T-helper 2 cell treated with Interferon-gamma antibody and Interleukin-4, amounts not matched to agents 5 μg/mL and 100 μg/mL, for 36 hours (primary cell): ENCODE data around the gene TOP1.

ENCODE experiments used
- DNase-seq: peaks from one replicate; pipeline ENCODE4 v3.0.0; 2021; ENCODE audit warnings: low spot score
- H3K27ac Mint-ChIP-seq: one replicate; pipeline ENCODE4 v1.8.0; 2021; ENCODE audit warnings: mild to moderate bottlenecking, mixed read lengths
- H3K27me3 Mint-ChIP-seq: one replicate; pipeline ENCODE4 v1.8.0; 2021; ENCODE audit warnings: low read depth, mixed read lengths
- H3K36me3 Mint-ChIP-seq: one replicate; pipeline ENCODE4 v1.8.0; 2021; ENCODE audit warnings: low read depth, mixed read lengths
- H3K4me1 Mint-ChIP-seq: one replicate; pipeline ENCODE4 v1.8.0; 2021; ENCODE audit warnings: low read depth, mixed read lengths
- H3K4me3 Mint-ChIP-seq: one replicate; pipeline ENCODE4 v1.8.0; 2022; ENCODE audit warnings: mild to moderate bottlenecking, moderate library complexity, mixed read lengths
- H3K9me3 Mint-ChIP-seq: one replicate; pipeline ENCODE4 v1.8.0; 2021; ENCODE audit warnings: mixed read lengths

Gene TOP1

DNA sequence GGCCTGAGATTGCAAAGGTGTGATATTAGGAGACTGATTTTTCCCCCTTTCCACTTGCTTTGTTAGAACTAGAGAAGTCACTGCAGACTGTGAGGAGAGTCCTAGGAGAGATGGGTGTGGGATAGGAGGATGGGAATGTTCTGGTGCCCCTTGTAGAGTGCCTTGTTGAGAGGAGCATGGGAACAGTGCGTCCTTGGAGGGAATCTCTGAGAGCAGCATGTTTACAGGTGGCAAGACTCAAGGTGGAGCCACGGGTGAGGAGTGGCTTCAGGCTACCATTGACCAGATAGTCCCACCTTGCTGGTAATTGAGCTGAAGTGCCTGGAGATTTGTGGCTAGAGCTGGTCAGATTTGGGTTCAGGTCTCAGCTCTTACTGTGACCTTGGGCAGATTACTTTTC, 114.7 kb downstream of the TOP1 start:
- H3K27me3 Mint-ChIP-seq: no peaks in the 10 kb centered on the region
- H3K4me3 Mint-ChIP-seq: peak overlapping the region; percentile 92
- H3K9me3 Mint-ChIP-seq: no peaks in the 10 kb centered on the region
- peak overlapping the region; percentile 87 for H3K27ac Mint-ChIP-seq
- no peak for DNase-seq
- H3K36me3 Mint-ChIP-seq: peaks cover 72% of the 10 kb centered on the region
- peaks cover 84% of the 10 kb centered on the region for H3K4me1 Mint-ChIP-seq

DNA sequence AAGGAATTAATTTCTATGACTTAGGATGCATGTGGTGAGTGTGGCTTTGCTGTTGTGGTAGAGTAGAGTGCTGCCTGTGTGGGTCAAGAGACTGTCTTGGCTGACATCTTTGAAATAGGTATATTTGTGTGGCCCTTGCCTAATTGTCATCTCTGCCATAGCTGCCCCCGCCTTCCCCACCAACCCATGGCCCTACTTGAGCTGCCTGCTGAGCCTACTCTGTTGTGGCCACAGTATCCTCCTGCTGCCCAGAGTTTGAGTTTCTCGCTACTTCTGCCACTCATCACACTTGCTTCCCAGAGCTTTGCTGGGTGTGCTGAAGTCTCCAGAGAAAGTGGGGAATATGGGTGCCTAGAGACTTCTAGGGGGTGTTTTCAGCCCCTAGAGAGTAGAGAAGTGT, 116.7 kb downstream of the TOP1 start:
- Mint-ChIP-seq H3K36me3 (peaks cover 64% of the 10 kb centered on the region), H3K9me3 (no peaks in the 10 kb centered on the region), H3K4me3 (peak overlapping the region; percentile 69), H3K27ac (peak overlapping the region; percentile 43), H3K4me1 (peaks cover 92% of the 10 kb centered on the region), H3K27me3 (no peaks in the 10 kb centered on the region)
- no peak for DNase-seq

DNA sequence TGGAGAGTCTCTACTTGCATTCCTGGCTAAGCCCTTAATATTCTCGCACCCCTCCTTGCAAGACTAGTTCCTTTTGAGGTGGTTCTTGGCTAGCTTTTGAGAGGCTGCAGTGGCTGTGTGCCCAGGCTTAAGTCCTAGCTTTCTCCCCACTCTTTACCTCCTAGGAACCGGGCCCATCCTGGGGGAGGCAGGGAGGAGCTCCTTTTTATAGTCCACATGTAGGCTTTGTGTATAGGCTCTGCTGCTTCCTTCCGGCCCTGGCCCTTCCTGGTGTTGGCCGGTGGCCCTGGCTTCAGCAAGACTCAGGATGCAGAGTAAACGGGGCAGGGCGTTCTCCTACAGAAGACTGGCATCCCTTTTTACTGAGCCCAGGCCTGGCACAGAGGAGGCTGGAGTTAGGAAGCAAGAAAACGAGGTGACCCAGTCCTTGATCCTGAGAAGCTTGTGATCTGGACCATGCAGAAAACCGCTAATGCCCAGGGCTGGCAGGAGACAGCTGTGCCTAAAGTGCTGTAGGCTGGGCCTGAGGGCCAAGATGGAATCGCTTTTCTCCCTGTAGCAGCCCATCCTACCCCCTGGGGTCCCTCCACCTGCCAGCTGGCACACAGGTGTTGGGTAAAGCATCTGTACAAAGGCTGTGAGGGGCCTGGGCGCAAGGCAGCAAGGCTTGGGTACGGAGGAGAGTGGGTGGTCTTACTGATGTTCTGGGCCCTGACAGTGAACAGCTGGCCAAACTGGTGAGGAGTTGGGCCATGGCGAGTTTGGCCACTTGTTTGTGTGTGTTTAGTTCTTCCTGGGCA, 117.4 kb downstream of the TOP1 start:
- Mint-ChIP-seq H3K9me3 (no peaks in the 10 kb centered on the region), H3K27me3 (no peaks in the 10 kb centered on the region), H3K4me1 (peaks cover 92% of the 10 kb centered on the region), H3K4me3 (peak overlapping the region; percentile 69), H3K27ac (peak overlapping the region; percentile 60), H3K36me3 (peaks cover 61% of the 10 kb centered on the region)
- no peak for DNase-seq

DNA sequence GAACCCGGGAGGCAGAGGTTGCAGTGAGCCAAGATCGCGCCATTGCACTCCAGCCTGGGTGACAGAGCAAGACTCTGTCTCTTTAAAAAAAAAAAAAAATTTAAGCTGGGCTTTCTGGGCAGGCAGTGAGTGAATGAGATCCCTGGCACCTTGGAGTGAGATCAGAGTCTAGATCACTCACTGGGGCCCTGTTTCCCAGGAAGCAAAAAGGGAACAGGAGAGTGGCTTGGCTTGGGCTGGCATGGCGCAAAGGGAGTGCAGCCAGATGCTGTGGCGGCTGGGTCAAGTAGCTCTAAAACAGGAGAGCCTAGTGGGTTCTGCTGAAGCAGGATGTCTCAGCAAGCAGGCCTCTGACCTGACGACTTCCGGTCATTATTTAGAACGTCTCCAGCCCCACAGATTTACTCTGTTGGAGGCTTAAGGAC, 119.2 kb downstream of the TOP1 start:
- no peaks in the 10 kb centered on the region for H3K27me3 Mint-ChIP-seq
- peak overlapping the region; percentile 52 for H3K27ac Mint-ChIP-seq
- H3K9me3 Mint-ChIP-seq: no peaks in the 10 kb centered on the region
- peaks cover 92% of the 10 kb centered on the region for H3K4me1 Mint-ChIP-seq
- peaks cover 63% of the 10 kb centered on the region for H3K36me3 Mint-ChIP-seq
- H3K4me3 Mint-ChIP-seq: peak overlapping the region; percentile 44
- DNase-seq: no peak

DNA sequence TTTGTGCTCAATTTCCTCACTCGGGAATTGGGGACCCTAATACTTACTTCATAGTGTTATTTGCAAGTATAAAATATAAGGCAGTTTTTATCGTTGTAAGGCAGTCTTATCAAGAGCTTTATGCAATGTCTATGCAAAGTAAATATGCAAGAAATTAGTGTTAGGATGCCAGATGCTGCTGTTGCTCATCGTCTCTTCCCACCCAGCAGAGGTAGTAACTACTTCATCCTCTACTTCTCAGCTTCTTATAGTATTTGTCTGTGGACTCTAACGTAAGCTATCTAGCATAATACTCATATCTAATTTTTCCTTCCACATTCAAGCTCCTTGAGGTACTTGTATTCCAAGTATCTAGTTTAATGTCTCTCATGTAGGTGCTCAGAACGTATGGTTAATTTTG, 120.3 kb downstream of the TOP1 start:
- H3K4me3 Mint-ChIP-seq: peak overlapping the region; percentile 55
- H3K27me3 Mint-ChIP-seq: no peaks in the 10 kb centered on the region
- DNase-seq: no peak
- peak overlapping the region; percentile 81 for H3K27ac Mint-ChIP-seq
- peaks cover 87% of the 10 kb centered on the region for H3K4me1 Mint-ChIP-seq
- H3K36me3 Mint-ChIP-seq: peaks cover 62% of the 10 kb centered on the region
- no peaks in the 10 kb centered on the region for H3K9me3 Mint-ChIP-seq

DNA sequence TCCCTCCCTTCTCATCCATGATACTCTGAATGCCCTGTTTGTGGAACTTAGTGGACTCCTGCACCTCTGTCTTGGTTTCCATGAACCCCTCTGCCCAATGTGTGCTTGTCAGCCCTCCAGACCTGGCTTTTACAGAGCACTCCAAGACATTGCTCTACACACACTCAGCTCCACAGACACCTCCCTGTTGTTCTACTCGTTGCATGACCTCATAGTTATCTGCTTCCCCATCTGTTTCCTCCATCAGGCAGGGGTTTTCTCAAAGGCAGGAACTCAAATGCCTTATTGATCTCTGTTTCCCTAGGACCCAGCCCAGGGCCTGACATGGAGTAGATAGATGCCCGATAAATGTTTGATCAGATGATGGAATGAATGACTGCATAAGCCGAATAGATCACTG, 122.0 kb downstream of the TOP1 start:
- peak overlapping the region; percentile 88 for H3K27ac Mint-ChIP-seq
- no peaks in the 10 kb centered on the region for H3K27me3 Mint-ChIP-seq
- H3K36me3 Mint-ChIP-seq: peaks cover 61% of the 10 kb centered on the region
- H3K4me3 Mint-ChIP-seq: peak overlapping the region; percentile 79
- no peaks in the 10 kb centered on the region for H3K9me3 Mint-ChIP-seq
- DNase-seq: peak; percentile 50
- peaks cover 86% of the 10 kb centered on the region for H3K4me1 Mint-ChIP-seq

DNA sequence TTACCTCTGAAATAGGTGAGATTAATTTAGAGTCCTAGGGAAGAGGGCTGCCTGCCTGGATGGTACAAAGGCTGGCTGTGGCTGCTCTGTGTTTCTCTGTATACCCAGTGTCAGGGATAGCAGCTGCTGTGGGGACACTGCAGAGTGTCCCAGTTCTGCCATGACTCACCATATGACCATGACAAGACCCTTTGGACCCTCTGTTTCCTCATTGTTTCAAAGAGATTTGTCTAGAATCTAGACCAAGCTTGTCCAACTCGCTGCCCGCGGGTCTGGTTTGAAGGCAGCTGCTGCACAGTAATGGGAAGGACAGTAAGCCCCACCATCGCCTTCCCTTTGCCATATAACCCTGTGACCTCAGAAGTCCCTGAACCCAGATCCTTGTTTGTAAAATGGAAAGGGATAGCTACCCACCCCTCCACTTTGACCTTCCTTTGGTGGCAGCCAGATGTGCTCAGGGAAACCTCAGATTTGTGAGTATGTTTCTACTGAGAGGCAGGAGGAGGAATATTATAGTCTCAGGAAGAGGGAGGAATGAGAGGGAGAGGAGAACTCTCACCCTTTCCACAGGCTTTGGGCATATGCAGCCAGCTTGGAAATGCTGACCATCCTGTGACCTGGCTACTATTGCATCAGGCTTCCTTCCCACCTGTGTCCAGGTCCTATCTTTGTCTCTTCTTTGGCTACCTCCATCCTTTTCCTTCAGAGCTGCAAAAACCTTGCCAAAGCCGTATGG, 122.7 kb downstream of the TOP1 start:
- peaks cover 86% of the 10 kb centered on the region for H3K4me1 Mint-ChIP-seq
- no peaks in the 10 kb centered on the region for H3K27me3 Mint-ChIP-seq
- DNase-seq: no peak
- H3K27ac Mint-ChIP-seq: peak overlapping the region; percentile 88
- H3K36me3 Mint-ChIP-seq: peaks cover 58% of the 10 kb centered on the region
- H3K4me3 Mint-ChIP-seq: peak overlapping the region; percentile 79
- no peaks in the 10 kb centered on the region for H3K9me3 Mint-ChIP-seq

DNA sequence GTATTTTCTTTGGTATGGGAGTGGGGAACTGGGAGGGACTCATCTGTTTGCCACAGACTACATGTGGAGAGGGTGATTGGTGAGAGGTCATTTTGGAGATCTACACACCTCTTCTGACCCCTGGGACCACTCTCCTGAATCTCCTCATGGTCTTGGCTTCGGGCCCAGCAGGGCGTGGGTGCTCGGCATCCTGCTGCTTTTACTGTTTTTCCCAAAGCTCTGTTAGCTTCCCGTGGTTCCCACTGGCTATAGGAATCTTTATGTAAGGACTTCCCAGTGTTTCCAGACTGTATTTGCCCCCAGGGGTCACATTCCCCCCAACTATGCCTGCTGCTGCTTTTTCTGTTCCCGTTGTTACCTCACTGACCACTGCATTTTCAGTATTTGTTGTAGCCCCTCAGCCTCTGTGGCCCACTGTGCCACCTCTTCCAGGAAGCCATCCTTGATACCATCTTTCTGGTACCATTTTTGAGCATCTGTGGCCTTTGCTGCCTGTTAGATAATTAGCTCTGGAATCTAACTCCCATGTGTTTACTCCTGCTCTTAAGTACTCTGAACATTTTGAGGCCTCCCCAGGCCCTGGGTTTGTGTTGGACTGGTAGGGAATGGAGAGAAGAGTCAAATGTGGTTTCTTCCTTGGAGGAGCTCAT, 123.6 kb downstream of the TOP1 start:
- H3K4me3 Mint-ChIP-seq: peak overlapping the region; percentile 64

DNA sequence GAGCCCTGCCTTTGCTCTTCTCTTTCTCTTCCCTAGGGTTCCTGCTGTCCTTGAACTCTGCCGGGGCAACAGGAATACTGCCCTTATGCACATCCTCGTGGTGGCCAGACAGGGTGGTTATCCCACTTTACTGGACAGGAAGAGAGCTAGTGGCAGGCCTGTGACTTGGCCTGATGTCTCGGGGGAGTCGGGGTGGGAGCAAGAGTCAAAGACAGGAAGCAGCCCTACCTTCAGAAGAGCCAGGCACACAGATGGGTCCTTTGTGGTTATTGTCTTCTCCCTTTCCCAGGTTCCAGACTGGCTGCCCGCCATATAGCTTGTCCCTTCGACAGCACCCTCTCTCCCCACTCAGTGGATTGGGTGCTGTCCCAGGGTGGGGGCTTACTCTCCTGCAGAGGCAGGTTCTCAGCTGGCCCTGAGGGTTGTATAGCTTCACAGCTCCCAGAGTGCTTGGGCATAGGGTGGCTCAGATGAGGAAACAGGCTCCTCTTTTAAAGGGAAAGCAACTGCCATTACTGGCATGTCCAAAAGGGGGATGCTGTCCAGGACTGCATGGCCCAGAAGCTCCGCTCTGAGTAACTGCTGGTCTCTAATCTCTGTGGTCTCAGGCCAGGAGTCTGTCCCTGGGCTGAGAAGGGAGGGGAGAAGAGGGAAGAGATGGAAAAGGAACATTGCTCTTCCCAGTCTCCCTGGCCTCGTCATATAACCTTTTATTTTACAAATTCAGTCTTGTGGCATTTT, 126.0 kb downstream of the TOP1 start:
- Mint-ChIP-seq H3K4me3 (peak overlapping the region; percentile 88), H3K36me3 (peaks cover 55% of the 10 kb centered on the region), H3K27me3 (no peaks in the 10 kb centered on the region), H3K27ac (peak overlapping the region; percentile 98), H3K9me3 (no peaks in the 10 kb centered on the region), H3K4me1 (peaks cover 89% of the 10 kb centered on the region)
- no peak for DNase-seq

More for the DNA sequence above, 123.6 kb downstream of the TOP1 start:
- no peak for DNase-seq
- Mint-ChIP-seq H3K27ac (peak overlapping the region; percentile 72), H3K36me3 (peaks cover 55% of the 10 kb centered on the region), H3K4me1 (peaks cover 86% of the 10 kb centered on the region), H3K9me3 (no peaks in the 10 kb centered on the region), H3K27me3 (no peaks in the 10 kb centered on the region)

DNA sequence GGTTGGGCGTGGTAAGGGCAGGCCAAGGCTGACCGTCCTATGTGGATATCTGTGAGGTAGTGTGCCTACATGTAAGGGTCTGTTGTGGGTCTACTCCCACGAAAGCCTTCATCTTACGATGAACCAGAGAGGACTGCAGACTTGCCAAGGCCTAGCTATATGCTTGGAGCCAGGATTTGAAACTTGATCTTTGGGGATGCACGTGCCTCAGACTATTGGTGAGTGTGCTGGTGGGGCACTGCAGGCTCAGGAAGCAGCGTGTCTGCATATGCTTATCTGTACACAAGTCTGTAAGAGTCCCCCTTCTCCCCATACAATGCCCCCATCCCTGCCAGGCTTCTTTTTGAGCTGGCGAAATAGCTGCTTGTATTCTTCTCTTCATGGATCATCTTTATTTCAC, 126.6 kb downstream of the TOP1 start:
- Mint-ChIP-seq H3K4me3 (peak overlapping the region; percentile 88), H3K27ac (peak overlapping the region; percentile 98), H3K4me1 (peaks cover 90% of the 10 kb centered on the region), H3K27me3 (no peaks in the 10 kb centered on the region), H3K9me3 (no peaks in the 10 kb centered on the region), H3K36me3 (peaks cover 61% of the 10 kb centered on the region)
- no peak for DNase-seq

DNA sequence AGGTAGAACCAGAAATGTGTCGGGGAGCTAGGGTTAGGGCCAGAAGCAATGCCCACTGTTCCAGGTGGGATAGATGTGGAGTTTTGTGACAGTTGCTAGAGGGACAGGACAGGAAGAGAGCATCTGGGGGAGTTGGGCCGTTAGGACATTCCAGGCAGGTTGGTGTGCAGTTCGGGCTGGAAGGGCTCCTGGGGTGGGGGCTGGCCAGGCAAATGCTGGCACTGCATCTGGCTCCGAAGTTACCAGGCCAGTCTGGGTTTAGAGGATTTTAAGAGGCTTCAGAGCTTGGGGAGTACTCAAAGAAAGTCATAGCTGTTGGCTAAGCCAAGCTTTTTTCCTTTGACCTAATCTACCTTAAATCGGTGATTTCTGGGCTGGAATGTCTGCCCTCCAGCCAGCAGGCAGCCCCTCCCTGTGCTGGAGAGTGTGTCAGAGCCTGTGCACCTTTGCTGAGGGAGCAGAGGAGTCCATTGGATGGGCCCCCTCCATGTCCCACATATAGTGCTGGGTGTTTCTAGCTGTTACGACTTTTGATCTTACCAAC, 129.5 kb downstream of the TOP1 start:
- no peaks in the 10 kb centered on the region for H3K27me3 Mint-ChIP-seq
- H3K4me1 Mint-ChIP-seq: peaks cover 77% of the 10 kb centered on the region
- no peak for DNase-seq
- H3K27ac Mint-ChIP-seq: peak overlapping the region; percentile 98
- H3K9me3 Mint-ChIP-seq: no peaks in the 10 kb centered on the region
- peak overlapping the region; percentile 88 for H3K4me3 Mint-ChIP-seq
- peaks cover 70% of the 10 kb centered on the region for H3K36me3 Mint-ChIP-seq

DNA sequence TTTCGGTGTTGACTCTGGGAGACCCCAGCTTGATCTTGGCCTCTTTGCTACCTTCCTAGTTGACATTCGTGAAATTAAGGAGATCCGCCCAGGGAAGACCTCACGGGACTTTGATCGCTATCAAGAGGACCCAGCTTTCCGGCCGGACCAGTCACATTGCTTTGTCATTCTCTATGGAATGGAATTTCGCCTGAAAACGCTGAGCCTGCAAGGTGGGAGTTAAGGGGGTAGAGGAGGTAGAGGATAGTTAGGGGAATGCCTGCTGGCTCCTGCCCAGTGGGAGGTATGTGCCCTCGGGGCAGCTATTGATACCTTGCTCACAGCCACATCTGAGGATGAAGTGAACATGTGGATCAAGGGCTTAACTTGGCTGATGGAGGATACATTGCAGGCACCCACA, 130.9 kb downstream of the TOP1 start:
- H3K36me3 Mint-ChIP-seq: peaks cover 77% of the 10 kb centered on the region
- peak overlapping the region; percentile 81 for H3K27ac Mint-ChIP-seq
- no peaks in the 10 kb centered on the region for H3K27me3 Mint-ChIP-seq
- no peaks in the 10 kb centered on the region for H3K9me3 Mint-ChIP-seq
- H3K4me1 Mint-ChIP-seq: peaks cover 70% of the 10 kb centered on the region
- DNase-seq: no peak
- peak overlapping the region; percentile 88 for H3K4me3 Mint-ChIP-seq

DNA sequence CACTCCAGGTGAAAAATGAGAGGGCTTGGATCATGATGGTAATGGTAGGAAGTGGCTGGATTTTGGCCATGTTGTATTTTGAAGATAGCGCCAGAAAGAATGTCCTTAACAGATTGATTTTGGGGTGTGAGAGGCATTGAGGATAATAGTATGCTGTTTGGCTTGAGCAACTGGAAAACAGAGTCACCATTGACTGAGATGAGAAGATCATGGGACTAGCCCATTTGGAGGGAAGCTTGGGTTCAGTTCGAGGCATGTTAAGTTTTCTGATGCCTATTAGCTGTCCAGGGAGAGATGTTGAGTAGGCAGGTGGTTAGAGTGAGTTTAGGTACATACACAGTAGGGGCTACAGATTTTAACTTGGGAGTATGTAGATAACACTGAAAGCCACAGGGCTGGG, 132.1 kb downstream of the TOP1 start:
- H3K27ac Mint-ChIP-seq: peak overlapping the region; percentile 80
- H3K4me3 Mint-ChIP-seq: no peak overlapping the region
- no peak for DNase-seq

More for the DNA sequence above, 132.1 kb downstream of the TOP1 start:
- no peaks in the 10 kb centered on the region for H3K27me3 Mint-ChIP-seq
- no peaks in the 10 kb centered on the region for H3K9me3 Mint-ChIP-seq
- H3K36me3 Mint-ChIP-seq: peaks cover 78% of the 10 kb centered on the region
- peaks cover 65% of the 10 kb centered on the region for H3K4me1 Mint-ChIP-seq
